ENCODE data around the gene RNF115.

RNF115 gene

DNA sequence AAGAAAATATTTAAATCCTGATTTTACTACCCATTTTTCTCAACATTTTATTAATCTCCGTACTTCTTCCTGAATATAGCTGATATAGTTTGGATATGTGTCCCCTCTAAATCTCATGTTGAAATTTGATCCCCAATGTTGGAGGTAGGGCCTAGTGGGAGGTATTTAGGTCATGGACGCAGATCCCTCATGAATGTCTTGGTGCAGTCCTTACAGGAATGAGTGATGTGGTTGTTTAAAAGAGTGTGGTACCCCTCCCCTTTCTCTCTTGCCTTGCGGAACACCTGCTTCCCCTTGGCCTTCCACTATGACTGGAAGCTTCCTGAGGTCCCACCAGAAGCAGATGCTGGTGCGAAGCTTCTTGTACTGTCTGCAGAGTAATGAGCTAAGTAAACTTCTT lies 17.5 kb downstream of the RNF115 start:
- no peak for DNase-seq (ENCODE audit: low spot score)
- ChIA-PET CTCF (no interaction called here), POLR2A (ENCODE audit: low non-redundant PET) (no interaction called here)
- no peak overlapping the region for H3K27ac ChIP-seq
- TF ChIP-seq, protein P1, sequence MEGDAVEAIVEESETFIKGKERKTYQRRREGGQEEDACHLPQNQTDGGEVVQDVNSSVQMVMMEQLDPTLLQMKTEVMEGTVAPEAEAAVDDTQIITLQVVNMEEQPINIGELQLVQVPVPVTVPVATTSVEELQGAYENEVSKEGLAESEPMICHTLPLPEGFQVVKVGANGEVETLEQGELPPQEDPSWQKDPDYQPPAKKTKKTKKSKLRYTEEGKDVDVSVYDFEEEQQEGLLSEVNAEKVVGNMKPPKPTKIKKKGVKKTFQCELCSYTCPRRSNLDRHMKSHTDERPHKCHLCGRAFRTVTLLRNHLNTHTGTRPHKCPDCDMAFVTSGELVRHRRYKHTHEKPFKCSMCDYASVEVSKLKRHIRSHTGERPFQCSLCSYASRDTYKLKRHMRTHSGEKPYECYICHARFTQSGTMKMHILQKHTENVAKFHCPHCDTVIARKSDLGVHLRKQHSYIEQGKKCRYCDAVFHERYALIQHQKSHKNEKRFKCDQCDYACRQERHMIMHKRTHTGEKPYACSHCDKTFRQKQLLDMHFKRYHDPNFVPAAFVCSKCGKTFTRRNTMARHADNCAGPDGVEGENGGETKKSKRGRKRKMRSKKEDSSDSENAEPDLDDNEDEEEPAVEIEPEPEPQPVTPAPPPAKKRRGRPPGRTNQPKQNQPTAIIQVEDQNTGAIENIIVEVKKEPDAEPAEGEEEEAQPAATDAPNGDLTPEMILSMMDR (conservative IDR thresholded peaks at IDR 0.05; ENCODE audit: low read depth), result no peak

DNA sequence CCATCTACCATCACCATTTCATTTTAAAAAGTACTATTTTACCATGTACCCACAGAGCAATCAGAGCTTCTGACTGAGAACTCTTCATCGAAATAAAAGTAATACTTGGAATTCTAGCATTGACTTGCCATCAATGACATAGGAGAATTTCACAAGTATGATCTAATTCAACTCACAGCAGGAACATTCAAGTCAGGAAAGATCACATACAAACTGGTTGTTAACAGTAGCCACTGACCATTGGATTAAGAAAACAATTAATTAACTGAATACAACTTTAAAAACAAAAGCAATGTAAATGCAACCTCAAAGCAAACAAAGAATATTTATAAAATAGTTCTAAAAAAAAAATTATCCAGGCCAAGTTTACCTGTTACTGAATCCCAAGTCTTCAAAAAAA lies 18.8 kb downstream of the RNF115 start:
- ChIA-PET POLR2A (ENCODE audit: low non-redundant PET) (no interaction called here), CTCF (interaction anchor here (0.6 kb wide), 1 partner anchor 26 kb away, joined by 3 read pairs; no protein-coding TSS in a partner anchor)
- TF ChIP-seq, protein P1 (conservative IDR thresholded peaks at IDR 0.05; ENCODE audit: low read depth), result no peak
- no peak overlapping the region for H3K27ac ChIP-seq
- no peak for DNase-seq (ENCODE audit: low spot score)

DNA sequence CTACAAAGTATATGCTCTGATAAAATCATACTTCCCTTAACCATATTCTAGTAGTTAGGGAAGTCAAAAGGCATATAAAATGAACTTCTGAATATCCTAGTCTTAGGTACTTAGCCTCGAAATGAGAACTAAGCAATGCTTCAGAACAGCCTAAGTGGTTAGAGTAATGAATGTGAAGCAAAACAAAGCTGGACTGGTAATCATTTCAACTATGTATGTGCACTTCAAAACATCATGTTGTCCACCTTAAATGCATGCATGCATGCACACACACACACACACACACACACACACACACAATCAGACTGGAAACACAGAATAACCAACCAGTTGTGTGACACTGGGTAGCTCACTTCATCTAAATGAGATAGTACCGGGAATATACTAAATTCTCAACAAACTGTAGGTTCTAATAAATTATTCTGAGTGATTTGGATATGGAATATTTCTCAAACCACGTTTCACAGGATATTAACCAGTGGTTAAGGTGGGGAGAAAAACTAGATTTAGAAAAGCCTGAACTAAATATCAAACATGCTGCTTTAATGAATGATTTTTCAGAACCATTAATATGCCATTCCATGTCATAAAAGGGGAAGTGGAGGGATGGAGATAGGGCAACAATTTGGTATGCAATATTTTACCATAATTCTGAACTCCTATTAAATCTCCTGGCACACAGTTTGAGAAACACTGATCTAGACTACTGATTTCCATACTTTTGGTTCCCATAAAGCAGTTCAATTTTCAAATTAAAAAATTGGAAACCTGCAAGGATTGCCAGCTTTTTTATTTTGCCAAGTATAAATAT lies 19.5 kb downstream of the RNF115 start:
- no peak for DNase-seq (ENCODE audit: low spot score)
- TF ChIP-seq, protein P1 (conservative IDR thresholded peaks at IDR 0.05; ENCODE audit: low read depth), result no peak
- no peak overlapping the region for H3K27ac ChIP-seq
- POLR2A ChIA-PET (ENCODE audit: low non-redundant PET), result no interaction called here
- CTCF ChIA-PET, result interaction anchor here (0.6 to 1.1 kb wide), 2 partner anchors 23 to 115 kb away, joined by 3 to 4 read pairs; no protein-coding TSS in a partner anchor

DNA sequence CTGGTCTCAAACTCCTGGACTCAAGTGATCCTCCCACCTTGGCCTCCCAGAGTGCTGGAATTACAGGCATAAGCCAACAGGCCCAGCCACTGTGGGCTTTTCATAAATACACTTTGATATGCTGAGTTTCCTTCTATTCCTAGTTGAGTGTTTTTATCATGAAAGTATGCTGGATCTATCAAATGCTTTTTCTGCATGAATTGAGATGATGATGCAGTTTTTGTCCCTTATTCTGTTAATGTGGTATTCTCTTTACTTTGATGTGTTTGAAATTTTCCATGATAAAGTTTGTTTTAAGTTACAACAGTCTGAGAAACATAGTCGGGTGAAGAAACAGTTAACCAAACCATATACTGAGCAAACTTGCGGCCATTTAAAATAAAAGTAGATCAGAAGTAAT lies 24.1 kb downstream of the RNF115 start:
- TF ChIP-seq, protein P1 (conservative IDR thresholded peaks at IDR 0.05; ENCODE audit: low read depth), result no peak
- ChIA-PET POLR2A (ENCODE audit: low non-redundant PET) (no interaction called here), CTCF (no interaction called here)
- DNase-seq (ENCODE audit: low spot score), result no peak
- H3K27ac ChIP-seq, result no peak overlapping the region

DNA sequence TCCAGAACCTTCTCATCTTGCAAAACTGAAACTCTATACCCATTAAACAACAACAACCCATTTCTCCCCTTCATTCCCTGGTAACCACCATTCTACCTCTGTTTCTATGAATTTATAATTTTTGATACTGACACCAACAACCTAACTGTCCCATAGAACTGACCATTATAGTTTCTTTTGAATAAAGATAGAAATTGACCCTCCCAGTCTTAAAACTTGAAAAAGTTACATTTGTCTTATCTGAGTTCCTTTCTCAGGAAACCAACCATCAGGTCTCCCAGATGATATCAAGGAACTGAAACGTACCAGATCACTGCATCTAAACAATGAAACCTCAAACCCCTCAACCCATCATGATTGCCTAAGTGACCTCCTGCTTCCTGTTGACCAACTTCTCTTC lies 27.1 kb downstream of the RNF115 start:
- H3K27ac ChIP-seq, result no peak overlapping the region
- TF ChIP-seq, protein P1 (conservative IDR thresholded peaks at IDR 0.05; ENCODE audit: low read depth), result no peak
- DNase-seq (ENCODE audit: low spot score), result no peak
- ChIA-PET POLR2A (ENCODE audit: low non-redundant PET) (no interaction called here), CTCF (no interaction called here)

DNA sequence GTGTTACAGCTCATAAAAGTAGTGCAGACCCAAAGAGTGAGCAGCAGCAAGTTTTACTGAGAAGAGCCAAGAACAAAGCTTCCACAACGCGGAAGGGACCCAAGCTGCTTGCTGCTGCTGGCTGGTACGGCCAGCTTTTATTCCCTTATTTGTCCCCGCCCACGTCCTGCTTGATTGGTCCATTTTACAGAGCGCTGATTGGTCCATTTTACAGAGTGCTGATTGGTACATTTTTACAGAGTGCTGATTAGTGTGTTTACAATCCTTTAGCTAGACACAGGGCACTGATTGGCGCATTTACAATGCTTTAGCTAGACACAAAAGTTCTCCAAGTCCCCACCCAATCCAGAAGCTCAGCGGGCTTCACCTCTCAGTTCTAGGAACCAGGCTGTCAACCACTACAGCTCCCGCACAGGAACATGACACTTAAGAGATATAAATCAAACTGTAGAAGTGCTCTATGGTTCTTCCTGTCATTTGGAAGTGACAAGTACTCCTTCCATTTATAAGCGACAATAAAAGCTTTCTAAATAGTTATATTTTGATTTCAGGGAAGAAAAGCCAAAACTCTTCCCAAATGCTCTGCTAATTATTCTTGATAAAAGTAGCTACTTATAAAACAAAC lies 28.5 kb downstream of the RNF115 start:
- TF ChIP-seq, protein P1 (conservative IDR thresholded peaks at IDR 0.05; ENCODE audit: low read depth), result no peak
- DNase-seq (ENCODE audit: low spot score), result no peak
- ChIA-PET POLR2A (ENCODE audit: low non-redundant PET) (no interaction called here), CTCF (interaction anchor here (1.0 kb wide), 1 partner anchor 9 kb away, joined by 5 read pairs; no protein-coding TSS in a partner anchor)
- H3K27ac ChIP-seq, result 0 out of 2 replicates have a peak overlapping the region, but pooled peaks have one; percentile 3

All from RWPE1 (cell line).